Esophagus muscularis mucosa (tissue), 4 donors: ENCODE measurements around the gene RBM19.

Experiments
- EP300 ChIP-seq: sonication (generic); formaldehyde crosslinking; IDR thresholded peaks from one replicate; pipeline ENCODE4 v1.6.1; 2017; ENCODE audit warnings: antibody characterized with exemption
- POLR2A ChIP-seq: fragments of 450-650 bp; IDR thresholded peaks from one replicate; pipeline ENCODE4 v1.6.1; 2017; ENCODE audit warnings: antibody characterized with exemption, moderate library complexity, mild to moderate bottlenecking, low read depth
- POLR2AphosphoS5 ChIP-seq, 2 donors: sonication (generic); formaldehyde crosslinking; IDR thresholded peaks; one replicate each; pipeline ENCODE4 v1.6.1; 2017; ENCODE audit warnings: antibody characterized with exemption in 2 of 2
- TF ChIP-seq, protein P1 (sequence below), 3 experiments: fragments of 200-600 bp in 2 of 3; fragments of 450-650 bp in 1 of 3; sonication (generic) in 2 of 3; IDR thresholded peaks; one replicate each; pipeline ENCODE4 v1.5.1; 2017 to 2019; ENCODE audit warnings: antibody characterized with exemption in 3 of 3, mild to moderate bottlenecking in 2 of 3, moderate library complexity in 1 of 3

DNA sequence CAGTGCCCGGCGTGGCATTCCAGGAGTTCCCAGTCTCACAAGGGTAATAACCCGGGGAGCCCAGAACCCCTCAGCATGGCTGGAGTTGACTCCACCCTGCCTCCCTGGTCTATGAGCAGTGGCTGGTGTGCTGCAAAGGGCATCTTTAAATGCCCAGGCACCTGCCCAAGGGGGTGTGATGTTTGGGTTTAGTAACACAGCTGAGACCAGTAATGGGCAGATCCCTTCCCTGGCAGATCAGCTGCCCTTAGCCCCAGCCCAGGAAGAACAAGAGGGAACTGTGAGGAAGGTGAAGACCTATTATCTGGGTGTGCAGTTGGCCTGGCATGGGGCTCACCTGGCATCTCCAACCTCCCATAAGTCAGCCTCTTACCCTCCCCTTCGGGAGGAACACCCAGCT, 35.9 kb downstream of the RBM19 start:
- TF ChIP-seq POLR2A = no peak
- no peak for TF ChIP-seq POLR2AphosphoS5 (IDR thresholded peaks at IDR 0.05)
- TF ChIP-seq EP300 = no peak
- TF ChIP-seq, protein P1, sequence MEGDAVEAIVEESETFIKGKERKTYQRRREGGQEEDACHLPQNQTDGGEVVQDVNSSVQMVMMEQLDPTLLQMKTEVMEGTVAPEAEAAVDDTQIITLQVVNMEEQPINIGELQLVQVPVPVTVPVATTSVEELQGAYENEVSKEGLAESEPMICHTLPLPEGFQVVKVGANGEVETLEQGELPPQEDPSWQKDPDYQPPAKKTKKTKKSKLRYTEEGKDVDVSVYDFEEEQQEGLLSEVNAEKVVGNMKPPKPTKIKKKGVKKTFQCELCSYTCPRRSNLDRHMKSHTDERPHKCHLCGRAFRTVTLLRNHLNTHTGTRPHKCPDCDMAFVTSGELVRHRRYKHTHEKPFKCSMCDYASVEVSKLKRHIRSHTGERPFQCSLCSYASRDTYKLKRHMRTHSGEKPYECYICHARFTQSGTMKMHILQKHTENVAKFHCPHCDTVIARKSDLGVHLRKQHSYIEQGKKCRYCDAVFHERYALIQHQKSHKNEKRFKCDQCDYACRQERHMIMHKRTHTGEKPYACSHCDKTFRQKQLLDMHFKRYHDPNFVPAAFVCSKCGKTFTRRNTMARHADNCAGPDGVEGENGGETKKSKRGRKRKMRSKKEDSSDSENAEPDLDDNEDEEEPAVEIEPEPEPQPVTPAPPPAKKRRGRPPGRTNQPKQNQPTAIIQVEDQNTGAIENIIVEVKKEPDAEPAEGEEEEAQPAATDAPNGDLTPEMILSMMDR (IDR thresholded peaks at IDR 0.05) = no peak
